Measurements from ENCODE around the gene RPS27A. TPM values are rescaled to one million over a fixed set of nuclear protein-coding genes. Genes with fewer than 3 reads are reported as not detected.
A peak's percentile ranks its signal among the peaks of the same experiment; 100 is the strongest.
"Not testable (repeated sequence)": the region's sequence is repeated elsewhere in the genome, so short reads cannot be mapped to it uniquely, and the experiment has no call there.

RPS27A gene
- total RNA-seq = 1,030 and 1,063 TPM in 2 replicates

DNA sequence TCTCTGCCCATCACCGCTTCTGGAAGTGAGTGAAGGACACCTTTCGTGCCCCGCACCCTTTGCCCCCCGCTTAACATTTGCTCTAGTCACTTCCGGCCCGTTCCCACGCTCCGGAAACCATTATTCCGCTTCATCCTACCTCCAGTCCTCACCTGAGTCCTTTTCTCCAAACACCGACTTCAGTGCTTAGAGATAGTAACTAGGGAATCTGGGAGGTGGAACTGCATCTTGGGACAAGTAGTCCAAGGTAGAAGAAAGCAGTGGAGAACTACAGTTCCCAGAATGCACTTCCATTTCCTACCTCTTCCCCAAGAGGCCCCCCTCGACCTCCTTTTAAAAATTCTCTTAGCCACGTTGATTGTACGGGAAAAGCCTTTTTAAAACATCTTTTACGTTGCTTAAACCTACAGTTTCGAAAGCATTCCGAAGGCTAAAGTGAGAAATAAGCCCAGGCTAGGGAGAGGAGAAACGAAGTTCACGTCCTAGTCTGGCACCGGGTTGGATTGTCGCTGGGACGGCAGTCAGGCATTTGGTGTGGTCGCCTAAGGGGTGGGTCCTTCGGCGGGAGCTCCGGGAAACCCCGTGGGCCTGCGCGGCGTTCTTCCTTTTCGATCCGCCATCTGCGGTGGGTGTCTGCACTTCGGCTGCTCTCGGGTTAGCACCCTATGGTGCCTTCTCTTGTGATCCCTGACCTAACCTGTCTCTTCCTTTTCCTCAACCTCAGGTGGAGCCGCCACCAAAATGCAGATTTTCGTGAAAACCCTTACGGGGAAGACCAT is at the start of gene RPS27A, which contains the start of gene CLHC1:
Gene RPS27A (plus strand): TSS at position 605 of the 779 bp plus-strand sequence. CDS start 137 bp downstream, at position 742.
Gene CLHC1 (minus strand): TSS at position 210 of the 779 bp plus-strand sequence. CDS start 9,882 bp downstream, outside the sequence.
- Mint-ChIP-seq H3K9me3 (no peaks in the 10 kb centered on the region), H3K27ac (peak within 1 kb of the TSS; percentile 95), H3K4me1 (ENCODE audit: low read depth) (peaks cover 43% of the 10 kb centered on the region), H3K4me3 (ENCODE audit: low read depth) (peak within 1 kb of the TSS; percentile 99), H3K27me3 (ENCODE audit: low read depth) (no peaks in the 10 kb centered on the region), H3K36me3 (ENCODE audit: low read depth) (peaks cover 72% of the 10 kb centered on the region)
- intact Hi-C loops (cut with micrococcal nuclease) = loop anchor here (1.0 to 10.0 kb wide), 9 partner anchors 9 to 1467 kb away; partner anchors contain the start of genes CFAP36, CHAC2, MTIF2 and PPP4R3B
- DNase-seq (ENCODE audit: low spot score) = peak; percentile 89

DNA sequence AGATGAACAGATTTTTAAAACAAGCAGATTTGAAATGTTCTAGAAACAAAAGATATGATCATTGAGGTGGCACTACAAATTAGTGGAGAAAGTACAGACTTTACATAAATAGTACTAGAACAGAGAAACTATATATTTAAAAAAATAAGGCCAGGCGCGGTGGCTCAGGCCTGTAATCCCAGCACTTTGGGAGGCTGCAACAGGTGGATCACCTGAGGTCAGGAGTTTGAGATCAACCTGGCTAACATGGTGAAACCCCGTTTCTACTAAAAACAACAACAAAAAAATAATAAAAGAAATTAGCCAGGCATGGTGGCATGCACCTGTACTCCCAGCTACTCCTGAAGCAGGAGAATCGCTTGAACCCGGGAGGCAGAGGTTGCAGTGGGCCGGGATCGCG is 45.7 kb upstream of the RPS27A start:
- H3K27me3 Mint-ChIP-seq (ENCODE audit: low read depth); H3K9me3 Mint-ChIP-seq; H3K4me1 Mint-ChIP-seq (ENCODE audit: low read depth); H3K4me3 Mint-ChIP-seq (ENCODE audit: low read depth); H3K27ac Mint-ChIP-seq; H3K36me3 Mint-ChIP-seq (ENCODE audit: low read depth); intact Hi-C loops (cut with micrococcal nuclease); DNase-seq (ENCODE audit: low spot score): not testable (repeated sequence)

DNA sequence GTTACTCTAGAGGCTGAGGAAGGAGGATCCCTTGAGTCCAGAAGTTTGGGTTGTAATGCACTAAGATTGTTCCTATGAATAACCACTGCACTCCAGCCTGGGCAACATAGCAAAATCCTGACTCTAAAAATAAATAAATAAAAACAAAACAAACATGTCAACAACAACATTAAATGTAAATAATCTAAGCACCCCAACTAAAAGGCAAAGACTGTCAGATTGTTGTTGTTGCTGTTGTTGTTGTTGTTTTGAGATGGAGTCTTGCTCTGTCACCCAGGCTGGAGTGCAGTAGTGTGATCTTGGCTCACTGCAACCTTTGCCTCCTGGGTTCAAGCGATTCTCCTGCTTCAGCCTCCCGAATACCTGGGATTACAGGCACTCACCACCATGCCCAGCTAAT is 40.6 kb upstream of the RPS27A start:
- H3K4me1 Mint-ChIP-seq (ENCODE audit: low read depth); H3K27me3 Mint-ChIP-seq (ENCODE audit: low read depth); H3K4me3 Mint-ChIP-seq (ENCODE audit: low read depth); DNase-seq (ENCODE audit: low spot score); H3K9me3 Mint-ChIP-seq; intact Hi-C loops (cut with micrococcal nuclease); H3K27ac Mint-ChIP-seq: not testable (repeated sequence)
- peaks cover 17% of the 10 kb centered on the region for H3K36me3 Mint-ChIP-seq (ENCODE audit: low read depth)

DNA sequence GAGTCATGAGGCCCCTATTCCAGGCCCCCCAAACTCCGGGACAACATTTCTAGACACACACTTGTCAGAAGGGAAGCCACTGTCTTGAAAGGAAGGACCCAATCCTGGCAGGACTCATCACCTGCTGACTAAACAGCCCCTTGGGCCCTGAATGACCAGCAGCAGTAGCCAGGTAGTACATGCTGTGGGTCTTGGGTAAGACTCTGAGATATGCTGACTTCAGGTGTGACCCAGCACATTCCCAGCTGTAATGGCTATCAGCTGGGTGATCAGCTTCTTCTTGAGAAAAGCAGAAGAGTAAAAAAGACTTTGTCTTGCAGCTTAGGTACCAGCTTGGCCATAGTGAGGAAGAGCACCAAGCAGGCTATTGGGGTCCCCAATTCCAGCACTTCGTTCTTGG is 36.0 kb upstream of the RPS27A start:
- H3K36me3 Mint-ChIP-seq (ENCODE audit: low read depth) = peaks cover 38% of the 10 kb centered on the region
- no peaks in the 10 kb centered on the region for H3K4me1 Mint-ChIP-seq (ENCODE audit: low read depth)
- no peak overlapping the region for H3K27ac Mint-ChIP-seq
- DNase-seq (ENCODE audit: low spot score) = no peak
- no peak overlapping the region for H3K4me3 Mint-ChIP-seq (ENCODE audit: low read depth)
- peaks cover 19% of the 10 kb centered on the region for H3K9me3 Mint-ChIP-seq
- no peaks in the 10 kb centered on the region for H3K27me3 Mint-ChIP-seq (ENCODE audit: low read depth)
- intact Hi-C loops (cut with micrococcal nuclease) = no loop called here

DNA sequence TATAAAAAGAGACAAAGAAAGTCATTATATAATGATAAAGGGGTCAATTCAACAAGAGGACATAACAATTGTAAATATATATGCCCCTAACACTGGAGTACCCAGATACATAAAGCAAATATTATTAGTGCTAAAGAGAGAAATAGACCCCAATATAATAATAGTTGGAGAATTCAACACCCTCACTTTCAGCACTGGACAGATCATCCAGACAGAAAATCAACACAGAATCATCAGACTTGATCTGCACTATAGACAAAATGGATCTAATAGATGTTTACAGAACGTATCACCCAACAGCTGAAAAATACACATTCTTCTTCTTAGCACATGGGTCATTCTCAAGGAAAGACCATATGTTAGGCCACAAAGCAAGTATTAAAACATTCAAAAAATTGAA is 32.1 kb upstream of the RPS27A start:
- H3K4me3 Mint-ChIP-seq (ENCODE audit: low read depth) = no peak overlapping the region
- intact Hi-C loops (cut with micrococcal nuclease) = no loop called here
- peaks cover 57% of the 10 kb centered on the region for H3K36me3 Mint-ChIP-seq (ENCODE audit: low read depth)
- no peak overlapping the region for H3K27ac Mint-ChIP-seq
- H3K9me3 Mint-ChIP-seq = peaks cover 30% of the 10 kb centered on the region
- H3K27me3 Mint-ChIP-seq (ENCODE audit: low read depth) = no peaks in the 10 kb centered on the region
- DNase-seq (ENCODE audit: low spot score) = no peak
- no peaks in the 10 kb centered on the region for H3K4me1 Mint-ChIP-seq (ENCODE audit: low read depth)

DNA sequence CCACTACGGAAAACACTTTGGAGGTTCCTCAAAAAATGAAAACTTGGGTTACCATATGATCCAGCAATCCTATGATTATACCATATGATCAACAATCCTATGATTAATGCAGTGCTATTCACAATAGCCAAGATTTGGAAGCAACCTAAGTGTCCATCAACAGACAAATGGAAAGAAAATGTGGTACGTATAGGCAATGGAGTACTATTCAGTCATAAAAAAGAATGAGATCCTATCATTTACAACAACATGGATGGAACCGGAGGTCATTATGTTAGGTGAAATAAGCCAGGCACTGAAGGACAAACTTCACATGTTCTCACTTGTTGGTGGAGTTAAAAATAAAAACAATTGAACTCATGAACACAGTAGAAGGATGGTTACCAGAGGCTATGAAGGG is 28.0 kb upstream of the RPS27A start:
- H3K36me3 Mint-ChIP-seq (ENCODE audit: low read depth) = peaks cover 41% of the 10 kb centered on the region
- H3K4me3 Mint-ChIP-seq (ENCODE audit: low read depth) = no peak overlapping the region
- H3K9me3 Mint-ChIP-seq = peaks cover 28% of the 10 kb centered on the region
- no peak overlapping the region for H3K27ac Mint-ChIP-seq
- DNase-seq (ENCODE audit: low spot score) = no peak
- H3K4me1 Mint-ChIP-seq (ENCODE audit: low read depth) = no peaks in the 10 kb centered on the region
- H3K27me3 Mint-ChIP-seq (ENCODE audit: low read depth) = no peaks in the 10 kb centered on the region
- intact Hi-C loops (cut with micrococcal nuclease) = no loop called here

DNA sequence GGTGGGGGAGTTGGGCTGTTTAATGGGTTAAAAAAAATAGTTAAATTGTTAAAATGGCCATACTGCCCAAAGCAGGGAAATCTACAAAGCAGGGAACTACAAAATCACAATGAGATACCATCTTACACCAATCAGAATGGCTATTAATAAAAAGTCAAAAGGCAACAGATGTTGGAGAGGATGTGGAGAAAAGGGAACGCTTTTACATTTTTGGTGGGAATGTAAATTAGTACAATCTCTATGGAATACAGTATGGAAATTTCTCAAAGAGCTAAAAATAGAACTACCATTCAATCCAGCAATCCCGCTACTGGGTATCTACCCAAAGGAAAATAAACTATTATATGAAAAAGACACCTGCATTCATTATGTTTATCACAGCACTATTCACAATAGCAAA is 27.5 kb upstream of the RPS27A start:
- intact Hi-C loops (cut with micrococcal nuclease) = no loop called here
- H3K4me3 Mint-ChIP-seq (ENCODE audit: low read depth) = no peak overlapping the region
- no peaks in the 10 kb centered on the region for H3K4me1 Mint-ChIP-seq (ENCODE audit: low read depth)
- no peaks in the 10 kb centered on the region for H3K27me3 Mint-ChIP-seq (ENCODE audit: low read depth)
- peaks cover 39% of the 10 kb centered on the region for H3K36me3 Mint-ChIP-seq (ENCODE audit: low read depth)
- H3K27ac Mint-ChIP-seq = no peak overlapping the region
- no peak for DNase-seq (ENCODE audit: low spot score)
- peaks cover 25% of the 10 kb centered on the region for H3K9me3 Mint-ChIP-seq

DNA sequence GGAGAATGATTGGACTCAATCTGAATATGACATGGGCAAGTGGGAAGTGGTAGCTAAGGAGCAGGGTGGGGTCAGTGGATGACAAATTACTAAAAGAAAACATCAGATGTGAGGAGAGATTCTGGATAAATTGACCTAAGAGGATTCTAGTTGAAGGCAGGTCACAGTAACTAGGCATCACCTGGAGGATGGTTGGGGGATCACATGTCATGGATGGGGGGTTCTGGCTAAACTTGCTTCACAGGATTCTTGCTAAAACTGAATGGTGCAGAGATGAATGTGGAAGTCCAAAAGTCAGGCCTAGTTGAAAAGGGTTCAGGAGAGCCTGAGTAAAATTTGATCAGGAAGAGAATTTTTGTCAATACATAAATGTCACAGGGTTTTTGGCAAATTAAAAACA is 18.7 kb upstream of the RPS27A start:
- Mint-ChIP-seq H3K27ac (no peak overlapping the region), H3K4me1 (ENCODE audit: low read depth) (peaks cover 3% of the 10 kb centered on the region), H3K36me3 (ENCODE audit: low read depth) (no peaks in the 10 kb centered on the region), H3K9me3 (no peaks in the 10 kb centered on the region), H3K4me3 (ENCODE audit: low read depth) (no peak overlapping the region), H3K27me3 (ENCODE audit: low read depth) (no peaks in the 10 kb centered on the region)
- intact Hi-C loops (cut with micrococcal nuclease) = no loop called here
- DNase-seq (ENCODE audit: low spot score) = no peak

DNA sequence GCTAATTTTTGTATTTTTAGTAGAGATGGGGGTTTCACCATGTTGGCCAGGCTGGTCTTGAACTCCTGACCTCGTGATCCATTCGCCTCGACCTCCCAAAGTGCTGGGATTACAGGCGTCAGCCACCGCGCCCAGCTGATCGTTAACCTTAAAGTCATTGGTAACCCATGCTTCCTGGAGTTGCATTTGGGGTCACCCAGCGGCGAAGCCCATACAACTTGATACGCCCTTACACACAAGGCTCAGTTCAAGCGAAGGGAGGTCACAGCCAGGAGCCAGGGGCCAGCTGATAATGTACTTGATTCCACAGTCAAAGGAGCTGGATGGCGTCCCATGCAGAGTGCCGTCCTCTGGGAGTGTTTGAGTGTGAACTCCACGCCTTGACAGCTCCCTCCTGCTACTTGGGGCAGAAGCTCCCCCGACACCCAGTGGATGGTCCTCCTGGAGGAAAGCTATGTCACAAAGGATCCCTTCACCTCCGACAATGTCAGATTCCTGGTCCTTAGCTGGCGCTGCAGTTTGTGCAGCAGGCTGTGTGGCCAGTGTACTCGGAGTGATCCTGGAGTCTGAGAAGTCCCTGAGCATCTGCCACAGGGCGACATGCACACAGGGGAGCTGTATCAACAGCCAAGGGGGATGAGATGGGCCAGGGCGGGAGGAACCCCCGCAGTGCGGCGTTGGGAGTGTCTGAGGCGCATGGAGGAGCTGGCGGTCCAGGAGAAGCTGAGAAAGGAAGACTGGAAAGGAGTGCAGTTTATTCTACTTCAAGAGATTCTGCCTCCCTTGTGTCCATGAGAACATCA is 8.3 kb upstream of the RPS27A start:
- H3K4me1 Mint-ChIP-seq (ENCODE audit: low read depth) = peaks cover 29% of the 10 kb centered on the region
- H3K36me3 Mint-ChIP-seq (ENCODE audit: low read depth) = peaks cover 15% of the 10 kb centered on the region
- no peaks in the 10 kb centered on the region for H3K27me3 Mint-ChIP-seq (ENCODE audit: low read depth)
- no peaks in the 10 kb centered on the region for H3K9me3 Mint-ChIP-seq
- intact Hi-C loops (cut with micrococcal nuclease) = loop anchor here (1.0 to 5.0 kb wide), 3 partner anchors 8 to 501 kb away; partner anchors contain the start of genes CLHC1, EML6 and RPS27A
- DNase-seq (ENCODE audit: low spot score) = no peak
- H3K27ac Mint-ChIP-seq = peak overlapping the region; percentile 73
- H3K4me3 Mint-ChIP-seq (ENCODE audit: low read depth) = peak overlapping the region; percentile 66

DNA sequence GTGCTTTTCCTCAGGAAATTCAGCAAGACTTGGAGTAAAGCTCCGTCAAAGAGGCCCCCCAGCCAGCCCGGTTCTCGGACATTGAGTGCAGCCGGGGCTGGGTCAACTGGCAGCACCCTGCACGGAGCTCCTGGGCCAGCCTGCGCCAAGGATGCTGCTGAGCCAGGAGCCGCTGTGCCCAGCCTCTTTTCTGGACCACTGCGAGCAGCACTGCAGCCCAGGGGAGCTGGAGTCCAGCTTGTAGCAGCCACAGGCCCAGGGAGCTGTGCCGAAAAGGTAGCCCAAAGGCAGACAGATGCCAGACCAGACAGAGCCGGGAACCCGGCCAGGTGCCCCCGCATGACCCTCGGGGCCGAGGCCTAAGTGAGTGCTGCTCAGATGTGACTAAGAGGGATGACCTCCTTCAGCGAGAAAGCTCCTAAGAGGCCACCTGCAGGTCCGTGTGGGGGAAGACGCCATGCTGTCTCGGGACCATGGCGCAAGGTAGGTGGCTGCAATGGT is 7.7 kb upstream of the RPS27A start:
- H3K9me3 Mint-ChIP-seq = no peaks in the 10 kb centered on the region
- no peaks in the 10 kb centered on the region for H3K27me3 Mint-ChIP-seq (ENCODE audit: low read depth)
- H3K4me3 Mint-ChIP-seq (ENCODE audit: low read depth) = no peak overlapping the region
- H3K27ac Mint-ChIP-seq = no peak overlapping the region
- DNase-seq (ENCODE audit: low spot score) = no peak
- intact Hi-C loops (cut with micrococcal nuclease) = loop anchor here (5.0 kb wide), 1 partner anchor 213 kb away; no protein-coding TSS in a partner anchor
- H3K36me3 Mint-ChIP-seq (ENCODE audit: low read depth) = peaks cover 19% of the 10 kb centered on the region
- H3K4me1 Mint-ChIP-seq (ENCODE audit: low read depth) = peaks cover 34% of the 10 kb centered on the region

DNA sequence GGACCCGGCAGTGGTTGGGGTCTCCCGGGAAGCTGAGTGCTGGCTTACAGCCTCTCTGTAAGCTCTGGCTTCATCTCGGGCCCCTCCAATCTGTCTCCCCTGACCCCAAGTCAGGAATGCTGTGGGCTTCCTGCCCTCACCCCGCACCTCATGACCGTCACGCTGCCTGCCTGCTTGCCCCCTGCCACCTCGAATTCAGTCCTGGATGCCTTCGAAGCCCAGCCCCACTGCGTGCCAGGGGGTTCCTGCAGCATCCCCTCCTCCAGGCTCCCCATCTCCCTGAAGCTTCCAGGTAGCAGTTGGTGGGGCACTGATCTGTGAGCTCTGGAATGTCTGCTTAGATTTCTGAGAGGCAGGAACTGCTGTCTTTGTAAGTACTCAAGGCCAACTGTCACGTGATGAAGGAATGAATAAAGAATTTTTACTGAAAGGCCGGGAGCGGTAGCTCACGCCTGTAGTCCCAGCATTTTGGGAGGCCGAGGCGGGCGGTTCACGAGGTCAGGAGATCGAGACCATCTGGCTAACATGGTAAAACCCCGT is 6.9 kb upstream of the RPS27A start:
- peaks cover 26% of the 10 kb centered on the region for H3K36me3 Mint-ChIP-seq (ENCODE audit: low read depth)
- intact Hi-C loops (cut with micrococcal nuclease) = no loop called here

DNA sequence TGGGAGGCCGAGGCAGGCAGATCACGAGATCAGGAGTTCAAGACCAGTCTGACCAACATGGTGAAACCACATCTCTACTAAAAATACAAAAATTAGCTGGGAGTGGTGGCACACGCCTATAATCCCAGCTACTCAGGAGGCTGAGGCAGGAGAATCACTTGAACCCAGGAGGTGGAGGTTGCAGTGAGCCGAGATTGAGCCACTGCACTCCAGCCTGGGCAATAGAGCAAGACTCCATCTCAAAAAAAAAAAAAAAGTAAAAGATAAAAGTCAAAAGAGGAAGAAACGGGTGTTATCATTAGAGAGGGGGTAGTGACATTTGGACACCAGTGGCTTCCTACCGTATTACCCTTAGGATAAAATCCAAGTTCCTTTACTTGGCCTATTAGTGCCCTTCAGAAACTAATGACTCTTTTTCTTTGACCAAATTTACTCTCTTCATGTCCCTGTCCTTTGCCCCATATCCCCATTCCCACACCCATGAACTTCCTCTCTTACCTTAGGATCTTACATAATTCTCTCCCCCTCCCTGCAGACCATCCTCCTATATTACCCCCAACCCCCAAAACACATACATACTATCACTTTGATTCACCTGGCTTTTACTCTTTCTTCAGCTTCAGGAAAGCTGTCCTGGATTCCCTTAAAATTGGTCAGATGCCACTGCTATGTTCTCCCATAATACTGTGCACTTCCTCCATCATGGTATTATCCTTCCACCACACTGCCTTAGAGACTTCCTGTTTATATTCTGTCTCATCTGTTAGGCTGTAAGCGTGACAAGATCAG is 4.9 kb upstream of the RPS27A start:
- intact Hi-C loops (cut with micrococcal nuclease); DNase-seq (ENCODE audit: low spot score); H3K9me3 Mint-ChIP-seq; H3K27me3 Mint-ChIP-seq (ENCODE audit: low read depth): not testable (repeated sequence)
- H3K4me3 Mint-ChIP-seq (ENCODE audit: low read depth) = peak overlapping the region; percentile 35
- peak overlapping the region; percentile 54 for H3K27ac Mint-ChIP-seq
- peaks cover 28% of the 10 kb centered on the region for H3K36me3 Mint-ChIP-seq (ENCODE audit: low read depth)
- peaks cover 32% of the 10 kb centered on the region for H3K4me1 Mint-ChIP-seq (ENCODE audit: low read depth)

More for the DNA sequence above, 6.9 kb upstream of the RPS27A start:
- DNase-seq (ENCODE audit: low spot score) = no peak
- Mint-ChIP-seq H3K4me1 (ENCODE audit: low read depth) (peaks cover 40% of the 10 kb centered on the region), H3K27ac (no peak overlapping the region), H3K9me3 (no peaks in the 10 kb centered on the region), H3K27me3 (ENCODE audit: low read depth) (no peaks in the 10 kb centered on the region), H3K4me3 (ENCODE audit: low read depth) (no peak overlapping the region)
